ENCODE data around the gene RGS6. TPM values are rescaled to one million over a fixed set of nuclear protein-coding genes. Genes with fewer than 3 reads are reported as not detected.

The RGS6 gene
- total RNA-seq, 1 experiment from 2014 or later: not detected

DNA sequence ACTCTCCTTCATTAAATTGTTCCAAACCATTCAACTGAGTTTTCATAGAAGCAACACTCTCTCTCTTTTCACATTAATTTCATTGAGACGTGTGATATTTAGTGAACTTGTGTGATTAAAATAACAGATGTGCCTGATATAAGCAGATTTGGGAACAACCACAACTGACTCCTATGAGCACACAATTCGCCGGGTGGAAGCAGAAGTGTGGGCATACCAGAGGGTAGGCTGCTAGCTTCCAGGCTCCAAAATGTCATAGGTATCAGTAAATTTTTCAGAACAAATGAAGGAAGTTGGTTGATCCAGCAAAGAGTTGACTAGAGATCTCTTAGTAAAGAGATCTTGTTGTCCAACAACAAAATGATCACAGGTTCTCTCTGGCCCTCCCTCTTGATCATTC is 532.0 kb downstream of the RGS6 start:
- Mint-ChIP-seq H3K36me3 (ENCODE audit: insufficient read depth, unreplicated experiment) (no peaks in the 10 kb centered on the region), H3K4me3 (ENCODE audit: low read depth, unreplicated experiment) (no peak overlapping the region), H3K4me1 (ENCODE audit: low read depth, unreplicated experiment) (peaks cover 28% of the 10 kb centered on the region), H3K27me3 (ENCODE audit: unreplicated experiment) (no peaks in the 10 kb centered on the region), H3K9me3 (ENCODE audit: low read depth, unreplicated experiment) (no peaks in the 10 kb centered on the region), H3K27ac (ENCODE audit: unreplicated experiment) (no peak overlapping the region)
- TF ChIP-seq, protein P1, sequence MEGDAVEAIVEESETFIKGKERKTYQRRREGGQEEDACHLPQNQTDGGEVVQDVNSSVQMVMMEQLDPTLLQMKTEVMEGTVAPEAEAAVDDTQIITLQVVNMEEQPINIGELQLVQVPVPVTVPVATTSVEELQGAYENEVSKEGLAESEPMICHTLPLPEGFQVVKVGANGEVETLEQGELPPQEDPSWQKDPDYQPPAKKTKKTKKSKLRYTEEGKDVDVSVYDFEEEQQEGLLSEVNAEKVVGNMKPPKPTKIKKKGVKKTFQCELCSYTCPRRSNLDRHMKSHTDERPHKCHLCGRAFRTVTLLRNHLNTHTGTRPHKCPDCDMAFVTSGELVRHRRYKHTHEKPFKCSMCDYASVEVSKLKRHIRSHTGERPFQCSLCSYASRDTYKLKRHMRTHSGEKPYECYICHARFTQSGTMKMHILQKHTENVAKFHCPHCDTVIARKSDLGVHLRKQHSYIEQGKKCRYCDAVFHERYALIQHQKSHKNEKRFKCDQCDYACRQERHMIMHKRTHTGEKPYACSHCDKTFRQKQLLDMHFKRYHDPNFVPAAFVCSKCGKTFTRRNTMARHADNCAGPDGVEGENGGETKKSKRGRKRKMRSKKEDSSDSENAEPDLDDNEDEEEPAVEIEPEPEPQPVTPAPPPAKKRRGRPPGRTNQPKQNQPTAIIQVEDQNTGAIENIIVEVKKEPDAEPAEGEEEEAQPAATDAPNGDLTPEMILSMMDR (IDR thresholded peaks at IDR 0.05; ENCODE audit: unreplicated experiment): no peak
- DNase-seq: no peak
- intact Hi-C loops (cut with micrococcal nuclease; ENCODE audit: unreplicated experiment): no loop called here
- CTCF ChIA-PET: interaction anchor here (1.2 to 1.5 kb wide), 2 partner anchors 12 to 38 kb away, joined by 3 to 4 read pairs; no protein-coding TSS in a partner anchor
- BruUV-seq (replicated peaks): no TSS peak

- no peak for DNase-seq
- Mint-ChIP-seq H3K4me1 (ENCODE audit: low read depth, unreplicated experiment) (peaks cover 28% of the 10 kb centered on the region), H3K9me3 (ENCODE audit: low read depth, unreplicated experiment) (no peaks in the 10 kb centered on the region), H3K27ac (ENCODE audit: unreplicated experiment) (no peak overlapping the region), H3K27me3 (ENCODE audit: unreplicated experiment) (no peaks in the 10 kb centered on the region), H3K4me3 (ENCODE audit: low read depth, unreplicated experiment) (no peak overlapping the region), H3K36me3 (ENCODE audit: insufficient read depth, unreplicated experiment) (no peaks in the 10 kb centered on the region)
- CTCF ChIA-PET: no interaction called here
- TF ChIP-seq, protein P1 (IDR thresholded peaks at IDR 0.05; ENCODE audit: unreplicated experiment): no peak
- intact Hi-C loops (cut with micrococcal nuclease; ENCODE audit: unreplicated experiment): no loop called here
- no TSS peak for BruUV-seq (replicated peaks)
Observed at GRCh38 chr14:72466325-72466724, 534.1 kb downstream of the RGS6 start.

DNA sequence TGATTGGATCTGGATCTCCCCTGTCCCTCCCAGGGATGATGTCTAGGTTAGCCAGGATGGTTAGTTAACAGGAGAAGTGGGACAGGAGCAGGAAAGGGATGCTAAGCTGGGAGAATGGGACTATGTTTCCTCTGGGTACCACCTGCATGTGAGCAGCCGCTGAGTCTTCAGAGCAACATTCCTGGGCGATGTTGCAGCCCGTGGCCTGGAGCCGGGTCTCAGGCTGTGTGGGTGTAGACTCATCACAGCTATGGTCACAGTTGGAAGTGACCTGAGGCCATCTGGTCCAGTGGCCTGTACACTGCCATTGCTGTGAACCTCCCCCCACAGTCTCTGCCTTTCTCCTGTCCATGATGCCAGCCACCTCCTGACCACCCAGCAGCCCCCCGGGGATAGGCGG is 539.1 kb downstream of the RGS6 start:
- Mint-ChIP-seq H3K27me3 (ENCODE audit: unreplicated experiment) (no peaks in the 10 kb centered on the region), H3K4me3 (ENCODE audit: low read depth, unreplicated experiment) (no peak overlapping the region), H3K9me3 (ENCODE audit: low read depth, unreplicated experiment) (no peaks in the 10 kb centered on the region), H3K27ac (ENCODE audit: unreplicated experiment) (no peak overlapping the region), H3K4me1 (ENCODE audit: low read depth, unreplicated experiment) (peaks cover 2% of the 10 kb centered on the region), H3K36me3 (ENCODE audit: insufficient read depth, unreplicated experiment) (no peaks in the 10 kb centered on the region)
- no peak for DNase-seq
- BruUV-seq (replicated peaks): no TSS peak
- intact Hi-C loops (cut with micrococcal nuclease; ENCODE audit: unreplicated experiment): no loop called here
- CTCF ChIA-PET: interaction anchor here (0.7 kb wide), 1 partner anchor 1345 kb away, joined by 3 read pairs; no protein-coding TSS in a partner anchor
- TF ChIP-seq, protein P1 (IDR thresholded peaks at IDR 0.05; ENCODE audit: unreplicated experiment): no peak

GRCh38 chr14:72472845-72473244 is 540.6 kb downstream of the RGS6 start:
- Mint-ChIP-seq H3K9me3 (ENCODE audit: low read depth, unreplicated experiment) (no peaks in the 10 kb centered on the region), H3K27me3 (ENCODE audit: unreplicated experiment) (no peaks in the 10 kb centered on the region), H3K27ac (ENCODE audit: unreplicated experiment) (no peak overlapping the region), H3K4me3 (ENCODE audit: low read depth, unreplicated experiment) (no peak overlapping the region), H3K36me3 (ENCODE audit: insufficient read depth, unreplicated experiment) (no peaks in the 10 kb centered on the region), H3K4me1 (ENCODE audit: low read depth, unreplicated experiment) (peaks cover 17% of the 10 kb centered on the region)
- intact Hi-C loops (cut with micrococcal nuclease; ENCODE audit: unreplicated experiment): no loop called here
- CTCF ChIA-PET: interaction anchor here (0.5 kb wide), 1 partner anchor 191 kb away, joined by 3 read pairs; no protein-coding TSS in a partner anchor
- DNase-seq: no peak
- no TSS peak for BruUV-seq (replicated peaks)
- TF ChIP-seq, protein P1 (IDR thresholded peaks at IDR 0.05; ENCODE audit: unreplicated experiment): no peak
